Immature natural killer cell (primary cell): Measurements from ENCODE around the gene GAGE12C. TPM values are rescaled to one million over a fixed set of nuclear protein-coding genes. Genes with fewer than 3 reads are reported as not detected.
"Not testable (repeated sequence)": the region's sequence is repeated elsewhere in the genome, so short reads cannot be mapped to it uniquely, and the experiment has no call there.

Experiments
- DNase-seq, 3 donors: peaks; one replicate each; pipeline ENCODE4 v3.0.0; 2022; ENCODE audit warnings: mixed read lengths in 1 of 3
- H3K27ac Mint-ChIP-seq, 6 donors: one replicate each; pipeline ENCODE4 v1.8.0; 2020; ENCODE audit warnings: mixed read lengths in 6 of 6, mild to moderate bottlenecking in 5 of 6, inconsistent platforms in 4 of 6, moderate library complexity in 3 of 6
- H3K27me3 Mint-ChIP-seq, 3 donors: one replicate each; pipeline ENCODE4 v1.8.0; 2020 to 2021; ENCODE audit warnings: low read depth in 3 of 3, mild to moderate bottlenecking in 3 of 3, mixed read lengths in 3 of 3, moderate library complexity in 3 of 3, inconsistent platforms in 1 of 3
- H3K36me3 Mint-ChIP-seq, 3 donors: one replicate each; pipeline ENCODE4 v1.8.0; 2020; ENCODE audit warnings: mixed read lengths in 3 of 3, inconsistent platforms in 2 of 3, mild to moderate bottlenecking in 2 of 3
- H3K4me1 Mint-ChIP-seq, 2 donors: one replicate each; pipeline ENCODE4 v1.8.0; 2020; ENCODE audit warnings: inconsistent platforms in 2 of 2, mild to moderate bottlenecking in 2 of 2, mixed read lengths in 2 of 2, moderate library complexity in 1 of 2
- H3K4me3 Mint-ChIP-seq, 5 donors: one replicate each; pipeline ENCODE4 v1.8.0; 2020; ENCODE audit warnings: mild to moderate bottlenecking in 5 of 5, mixed read lengths in 5 of 5, inconsistent platforms in 3 of 5, moderate library complexity in 3 of 5
- H3K9me3 Mint-ChIP-seq, 6 donors: one replicate each; pipeline ENCODE4 v1.8.0; 2020; ENCODE audit warnings: mild to moderate bottlenecking in 6 of 6, mixed read lengths in 6 of 6, inconsistent platforms in 4 of 6, moderate library complexity in 3 of 6
- polyA plus RNA-seq, 3 donors: library from polyadenylated mRNA; unstranded; fragments of 300-500 nt; fragmentation: Illumina TruSeq; gene quantifications; one replicate each; pipeline ENCODE4 v1.2.3, GENCODE V29; 2021

GAGE12C gene, protein sequence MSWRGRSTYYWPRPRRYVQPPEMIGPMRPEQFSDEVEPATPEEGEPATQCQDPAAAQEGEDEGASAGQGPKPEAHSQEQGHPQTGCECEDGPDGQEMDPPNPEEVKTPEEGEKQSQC
- not detected for polyA plus RNA-seq

DNA sequence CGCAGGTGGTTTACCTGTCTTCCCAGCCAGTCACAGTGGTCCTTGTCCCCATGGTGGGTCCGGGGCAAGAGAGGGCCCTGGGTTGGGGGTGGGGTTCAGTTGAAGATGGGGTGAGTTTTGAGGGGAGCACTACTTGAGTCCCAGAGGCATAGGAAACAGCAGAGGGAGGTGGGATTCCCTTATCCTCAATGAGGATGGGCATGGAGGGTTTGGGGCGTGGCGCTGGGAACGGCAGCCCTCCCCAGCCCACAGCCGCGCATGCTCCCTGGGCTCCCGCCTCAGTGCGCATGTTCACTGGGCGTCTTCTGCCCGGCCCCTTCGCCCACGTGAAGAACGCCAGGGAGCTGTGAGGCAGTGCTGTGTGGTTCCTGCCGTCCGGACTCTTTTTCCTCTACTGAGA, at the start of gene GAGE12C:
TSS of gene GAGE12C (plus strand) at position 301 of the 400 bp plus-strand sequence. CDS start 1,155 bp downstream, outside the sequence.
- not testable (repeated sequence) for H3K27me3 Mint-ChIP-seq, H3K4me1 Mint-ChIP-seq, H3K27ac Mint-ChIP-seq, H3K9me3 Mint-ChIP-seq, H3K4me3 Mint-ChIP-seq, DNase-seq, H3K36me3 Mint-ChIP-seq

DNA sequence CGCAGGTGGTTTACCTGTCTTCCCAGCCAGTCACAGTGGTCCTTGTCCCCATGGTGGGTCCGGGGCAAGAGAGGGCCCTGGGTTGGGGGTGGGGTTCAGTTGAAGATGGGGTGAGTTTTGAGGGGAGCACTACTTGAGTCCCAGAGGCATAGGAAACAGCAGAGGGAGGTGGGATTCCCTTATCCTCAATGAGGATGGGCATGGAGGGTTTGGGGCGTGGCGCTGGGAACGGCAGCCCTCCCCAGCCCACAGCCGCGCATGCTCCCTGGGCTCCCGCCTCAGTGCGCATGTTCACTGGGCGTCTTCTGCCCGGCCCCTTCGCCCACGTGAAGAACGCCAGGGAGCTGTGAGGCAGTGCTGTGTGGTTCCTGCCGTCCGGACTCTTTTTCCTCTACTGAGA, 9.5 kb downstream of the GAGE12C start, which contains the start of gene GAGE12D:
TSS of gene GAGE12D (plus strand) at position 301 of the 400 bp plus-strand sequence. CDS start 1,155 bp downstream, outside the sequence.
- not testable (repeated sequence) for H3K36me3 Mint-ChIP-seq, H3K27ac Mint-ChIP-seq

DNA sequence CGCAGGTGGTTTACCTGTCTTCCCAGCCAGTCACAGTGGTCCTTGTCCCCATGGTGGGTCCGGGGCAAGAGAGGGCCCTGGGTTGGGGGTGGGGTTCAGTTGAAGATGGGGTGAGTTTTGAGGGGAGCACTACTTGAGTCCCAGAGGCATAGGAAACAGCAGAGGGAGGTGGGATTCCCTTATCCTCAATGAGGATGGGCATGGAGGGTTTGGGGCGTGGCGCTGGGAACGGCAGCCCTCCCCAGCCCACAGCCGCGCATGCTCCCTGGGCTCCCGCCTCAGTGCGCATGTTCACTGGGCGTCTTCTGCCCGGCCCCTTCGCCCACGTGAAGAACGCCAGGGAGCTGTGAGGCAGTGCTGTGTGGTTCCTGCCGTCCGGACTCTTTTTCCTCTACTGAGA, 19.0 kb downstream of the GAGE12C start, which contains the start of gene GAGE12E:
TSS of gene GAGE12E (plus strand) at position 301 of the 400 bp plus-strand sequence. CDS start 1,155 bp downstream, outside the sequence.
- H3K27me3 Mint-ChIP-seq, H3K36me3 Mint-ChIP-seq, H3K9me3 Mint-ChIP-seq, H3K4me1 Mint-ChIP-seq, DNase-seq, H3K4me3 Mint-ChIP-seq, H3K27ac Mint-ChIP-seq: not testable (repeated sequence)

More for the DNA sequence above, 9.5 kb downstream of the GAGE12C start, which contains the start of gene GAGE12D:
- H3K4me1 Mint-ChIP-seq, DNase-seq, H3K9me3 Mint-ChIP-seq, H3K27me3 Mint-ChIP-seq, H3K4me3 Mint-ChIP-seq: not testable (repeated sequence)

DNA sequence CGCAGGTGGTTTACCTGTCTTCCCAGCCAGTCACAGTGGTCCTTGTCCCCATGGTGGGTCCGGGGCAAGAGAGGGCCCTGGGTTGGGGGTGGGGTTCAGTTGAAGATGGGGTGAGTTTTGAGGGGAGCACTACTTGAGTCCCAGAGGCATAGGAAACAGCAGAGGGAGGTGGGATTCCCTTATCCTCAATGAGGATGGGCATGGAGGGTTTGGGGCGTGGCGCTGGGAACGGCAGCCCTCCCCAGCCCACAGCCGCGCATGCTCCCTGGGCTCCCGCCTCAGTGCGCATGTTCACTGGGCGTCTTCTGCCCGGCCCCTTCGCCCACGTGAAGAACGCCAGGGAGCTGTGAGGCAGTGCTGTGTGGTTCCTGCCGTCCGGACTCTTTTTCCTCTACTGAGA, 28.6 kb downstream of the GAGE12C start, which contains the start of gene GAGE12F:
TSS of gene GAGE12F (plus strand) at position 301 of the 400 bp plus-strand sequence. CDS start 1,155 bp downstream, outside the sequence.
- H3K9me3 Mint-ChIP-seq, H3K27me3 Mint-ChIP-seq, DNase-seq: not testable (repeated sequence)

DNA sequence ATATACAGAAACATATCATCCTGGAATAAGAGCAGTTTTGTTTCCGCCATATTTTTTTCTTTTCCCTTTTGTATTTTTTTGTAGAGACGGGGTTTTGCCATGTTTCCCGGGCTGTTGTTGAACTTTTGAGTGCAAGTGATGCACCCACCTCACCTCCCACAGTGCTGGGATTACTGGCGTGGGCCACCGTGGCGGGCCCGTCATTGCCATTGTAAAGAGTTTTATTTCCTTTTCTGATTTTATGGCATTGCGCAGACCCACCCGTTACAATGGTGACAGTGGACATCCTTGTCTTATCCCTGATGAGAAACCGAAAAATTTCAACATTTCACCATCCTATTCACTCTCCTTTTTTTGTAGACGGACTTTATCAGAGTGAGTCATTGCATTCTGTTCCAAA, 36.8 kb downstream of the GAGE12C start:
- not testable (repeated sequence) for H3K27ac Mint-ChIP-seq, H3K4me1 Mint-ChIP-seq, H3K36me3 Mint-ChIP-seq, H3K27me3 Mint-ChIP-seq, DNase-seq, H3K4me3 Mint-ChIP-seq, H3K9me3 Mint-ChIP-seq

More for the DNA sequence above, 28.6 kb downstream of the GAGE12C start, which contains the start of gene GAGE12F:
- not testable (repeated sequence) for H3K4me3 Mint-ChIP-seq, H3K27ac Mint-ChIP-seq, H3K36me3 Mint-ChIP-seq, H3K4me1 Mint-ChIP-seq

DNA sequence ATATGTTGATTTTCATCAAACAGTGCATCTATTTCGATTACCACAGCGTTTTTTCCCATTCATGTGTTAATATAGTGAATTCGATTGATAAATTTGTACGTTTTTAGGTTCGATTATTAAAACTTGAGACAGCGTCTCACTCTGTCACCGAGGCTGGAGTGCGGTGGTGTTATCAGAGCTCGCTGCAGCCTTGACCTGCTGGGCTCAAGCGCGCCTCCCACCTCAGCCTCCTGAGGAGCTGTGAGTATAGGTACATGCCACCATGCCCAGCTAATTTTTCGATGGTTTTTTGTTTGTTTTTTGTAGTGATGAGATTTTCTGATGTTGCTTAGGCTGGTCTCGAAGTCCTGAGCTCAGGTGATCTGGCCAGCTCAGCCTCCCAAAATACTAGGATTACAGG, 37.2 kb downstream of the GAGE12C start:
- not testable (repeated sequence) for DNase-seq, H3K9me3 Mint-ChIP-seq, H3K27ac Mint-ChIP-seq, H3K36me3 Mint-ChIP-seq, H3K27me3 Mint-ChIP-seq, H3K4me1 Mint-ChIP-seq, H3K4me3 Mint-ChIP-seq

DNA sequence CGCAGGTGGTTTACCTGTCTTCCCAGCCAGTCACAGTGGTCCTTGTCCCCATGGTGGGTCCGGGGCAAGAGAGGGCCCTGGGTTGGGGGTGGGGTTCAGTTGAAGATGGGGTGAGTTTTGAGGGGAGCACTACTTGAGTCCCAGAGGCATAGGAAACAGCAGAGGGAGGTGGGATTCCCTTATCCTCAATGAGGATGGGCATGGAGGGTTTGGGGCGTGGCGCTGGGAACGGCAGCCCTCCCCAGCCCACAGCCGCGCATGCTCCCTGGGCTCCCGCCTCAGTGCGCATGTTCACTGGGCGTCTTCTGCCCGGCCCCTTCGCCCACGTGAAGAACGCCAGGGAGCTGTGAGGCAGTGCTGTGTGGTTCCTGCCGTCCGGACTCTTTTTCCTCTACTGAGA, 38.1 kb downstream of the GAGE12C start, which contains the start of gene GAGE12G:
TSS of gene GAGE12G (plus strand) at position 301 of the 400 bp plus-strand sequence. CDS start 1,155 bp downstream, outside the sequence.
- not testable (repeated sequence) for H3K4me1 Mint-ChIP-seq, H3K4me3 Mint-ChIP-seq, H3K9me3 Mint-ChIP-seq, H3K27me3 Mint-ChIP-seq, H3K27ac Mint-ChIP-seq, DNase-seq, H3K36me3 Mint-ChIP-seq

DNA sequence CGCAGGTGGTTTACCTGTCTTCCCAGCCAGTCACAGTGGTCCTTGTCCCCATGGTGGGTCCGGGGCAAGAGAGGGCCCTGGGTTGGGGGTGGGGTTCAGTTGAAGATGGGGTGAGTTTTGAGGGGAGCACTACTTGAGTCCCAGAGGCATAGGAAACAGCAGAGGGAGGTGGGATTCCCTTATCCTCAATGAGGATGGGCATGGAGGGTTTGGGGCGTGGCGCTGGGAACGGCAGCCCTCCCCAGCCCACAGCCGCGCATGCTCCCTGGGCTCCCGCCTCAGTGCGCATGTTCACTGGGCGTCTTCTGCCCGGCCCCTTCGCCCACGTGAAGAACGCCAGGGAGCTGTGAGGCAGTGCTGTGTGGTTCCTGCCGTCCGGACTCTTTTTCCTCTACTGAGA, 47.7 kb downstream of the GAGE12C start, which contains the start of gene GAGE12H:
TSS of gene GAGE12H (plus strand) at position 301 of the 400 bp plus-strand sequence. CDS start 1,155 bp downstream, outside the sequence.
- not testable (repeated sequence) for H3K27ac Mint-ChIP-seq, H3K4me3 Mint-ChIP-seq, H3K36me3 Mint-ChIP-seq, H3K27me3 Mint-ChIP-seq, H3K9me3 Mint-ChIP-seq, DNase-seq, H3K4me1 Mint-ChIP-seq

Other genes with a start within 250 kb of the GAGE12C start
- gene GAGE10, start 228.5 kb upstream of the GAGE12C start, polyA plus RNA-seq: not detected
- gene GAGE12J, start 210.1 kb upstream of the GAGE12C start, polyA plus RNA-seq: not detected
- gene GAGE13, start 200.6 kb upstream of the GAGE12C start, polyA plus RNA-seq: not detected
- not detected for gene GAGE12D, start 9.6 kb downstream of the GAGE12C start, polyA plus RNA-seq
- gene GAGE12E, start 19.1 kb downstream of the GAGE12C start, polyA plus RNA-seq: not detected
- not detected for gene GAGE12F, start 28.7 kb downstream of the GAGE12C start, polyA plus RNA-seq
- gene GAGE12G, start 38.2 kb downstream of the GAGE12C start, polyA plus RNA-seq: not detected
- not detected for gene GAGE12H, start 47.8 kb downstream of the GAGE12C start, polyA plus RNA-seq
- gene GAGE2A, start 57.3 kb downstream of the GAGE12C start, polyA plus RNA-seq: not detected
- not detected for gene GAGE1, start 66.8 kb downstream of the GAGE12C start, polyA plus RNA-seq
- not detected for gene PAGE1, start 163.8 kb downstream of the GAGE12C start, polyA plus RNA-seq